Activated CD4-positive, alpha-beta T cell treated with anti-CD3 and anti-CD28 coated beads, Interleukin-2, amount 50 U/mL, for 4 hours (primary cell): ENCODE results near the gene PPBP.

Source experiments
- DNase-seq, 2 experiments: peaks; one replicate each; pipeline ENCODE4 v3.0.0-alpha.2; 2020

The PPBP gene

DNA sequence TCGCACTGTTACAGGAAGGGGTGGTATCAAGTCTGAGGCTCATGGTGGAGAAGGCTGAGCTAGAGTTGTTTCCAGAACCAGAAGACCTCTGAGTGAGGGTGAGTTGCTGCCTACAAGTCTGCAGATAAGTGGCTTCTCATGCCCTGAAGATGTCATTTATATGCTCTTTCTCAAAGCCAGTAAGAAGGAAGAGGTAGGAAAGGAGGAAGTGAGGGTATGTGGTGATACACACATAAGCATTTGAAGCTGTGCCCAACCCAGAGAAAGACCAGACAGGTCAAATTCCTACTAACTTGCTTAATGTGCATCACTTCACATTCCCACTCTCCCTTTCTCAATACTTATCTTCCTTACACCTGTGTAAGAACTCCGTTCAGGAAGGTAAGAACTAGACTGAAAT, at the start of gene PPBP:
Gene PPBP (minus strand): TSS at position 130 of the 400 bp plus-strand sequence. CDS start 87 bp downstream, at position 43.
- DNase-seq: no peak

DNA sequence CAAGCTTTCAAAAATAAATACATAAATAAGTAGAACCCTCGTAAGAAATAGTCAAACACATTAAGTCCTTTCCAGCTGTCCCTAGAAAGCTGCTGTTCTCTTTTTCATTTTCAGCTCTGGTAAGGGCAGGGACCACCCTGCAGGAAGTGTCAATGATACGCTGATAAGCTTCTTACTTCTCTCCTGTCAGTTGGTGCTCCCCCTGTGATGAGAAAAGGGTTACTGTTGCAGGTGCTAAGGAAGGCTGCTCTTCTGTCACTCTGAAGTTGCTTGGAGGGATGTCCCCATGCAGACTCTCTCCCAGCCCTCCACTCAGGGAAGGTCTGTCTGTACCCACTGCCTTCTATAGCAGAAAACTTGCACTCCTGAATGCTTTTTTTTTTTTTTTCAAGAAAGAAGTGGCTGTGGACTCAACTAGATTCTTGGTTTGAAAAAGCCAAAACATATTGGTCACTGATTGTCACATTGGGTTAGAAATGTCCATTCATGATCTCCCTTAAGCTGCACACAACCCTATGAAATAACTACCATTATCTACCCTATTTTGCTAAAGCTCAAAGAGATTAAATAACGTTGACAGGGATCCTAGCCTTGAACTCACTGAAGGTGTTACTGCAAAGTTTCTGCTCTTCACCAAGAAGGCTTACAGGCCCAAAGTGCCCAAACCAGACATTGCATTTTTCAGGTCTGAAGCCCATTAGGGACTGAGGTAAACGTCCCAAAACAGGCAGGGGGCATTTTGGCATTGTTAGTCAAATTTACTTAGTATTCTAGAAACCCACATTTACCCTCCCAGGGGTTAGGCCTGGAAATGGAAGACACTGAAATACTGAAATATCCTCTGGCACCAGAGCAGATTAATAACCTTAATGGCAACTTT, 49.3 kb upstream of the PPBP start:
- DNase-seq: no peak

DNA sequence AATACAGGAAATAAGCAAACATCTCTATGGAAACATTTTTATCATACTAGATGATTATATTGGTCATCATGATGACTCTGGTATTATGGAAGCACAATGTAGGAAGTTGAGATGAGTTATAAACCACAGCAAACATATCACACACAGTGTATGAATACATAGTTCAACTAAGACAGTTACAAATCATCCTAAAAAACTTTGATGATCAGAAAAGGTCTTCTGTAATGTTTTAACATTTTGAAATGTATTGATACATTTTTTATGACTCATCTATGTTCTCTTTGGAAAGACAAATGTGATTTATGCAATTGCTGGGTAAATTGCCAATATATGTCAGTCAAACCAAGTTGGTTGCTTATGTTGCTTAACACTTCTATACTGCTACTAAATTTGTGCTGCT, 45.7 kb upstream of the PPBP start:
- DNase-seq: no peak

- no peak for DNase-seq
Observed at GRCh38 chr4:74032064-74032463, 44.1 kb upstream of the PPBP start.

GRCh38 chr4:74031576-74031975, 43.6 kb upstream of the PPBP start:
- no peak for DNase-seq

DNA sequence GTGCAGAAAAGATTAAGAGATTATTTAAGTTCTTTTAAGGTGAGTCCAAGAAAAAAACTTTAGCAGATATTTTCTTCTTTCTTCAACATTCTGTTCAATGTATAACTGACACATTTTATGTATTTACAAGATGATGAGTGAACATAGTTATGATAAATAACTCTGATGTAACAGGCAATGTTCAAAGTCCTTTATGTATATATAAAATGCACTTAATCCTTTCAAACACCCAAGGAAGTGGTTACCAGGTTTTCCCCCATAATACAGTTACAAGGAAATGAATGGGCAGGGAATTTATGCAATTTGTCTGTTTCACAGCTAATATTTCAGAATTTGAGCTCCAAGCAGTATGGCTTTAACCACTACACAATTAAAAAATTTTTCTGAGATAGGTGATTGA, 42.3 kb upstream of the PPBP start:
- no peak for DNase-seq

DNA sequence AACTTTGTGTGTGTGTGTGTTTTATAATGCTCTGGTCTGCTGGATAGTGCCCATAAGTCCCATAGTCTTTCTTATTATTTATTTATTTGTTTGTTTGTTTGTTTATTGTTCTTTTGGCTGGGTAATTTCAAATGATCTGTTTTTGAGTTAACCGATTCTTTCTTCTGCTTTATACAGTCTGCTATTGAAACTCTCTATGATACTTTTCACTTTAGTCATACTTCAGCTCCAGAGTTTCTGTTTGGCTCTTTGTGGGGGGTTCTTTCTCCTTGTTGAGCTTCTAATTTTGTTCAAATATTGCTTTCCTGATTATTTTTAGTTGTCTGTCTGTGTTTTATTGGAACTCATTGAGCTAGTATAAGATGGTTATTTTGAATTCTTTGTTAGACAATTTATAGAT, 40.5 kb upstream of the PPBP start:
- no peak for DNase-seq

DNA sequence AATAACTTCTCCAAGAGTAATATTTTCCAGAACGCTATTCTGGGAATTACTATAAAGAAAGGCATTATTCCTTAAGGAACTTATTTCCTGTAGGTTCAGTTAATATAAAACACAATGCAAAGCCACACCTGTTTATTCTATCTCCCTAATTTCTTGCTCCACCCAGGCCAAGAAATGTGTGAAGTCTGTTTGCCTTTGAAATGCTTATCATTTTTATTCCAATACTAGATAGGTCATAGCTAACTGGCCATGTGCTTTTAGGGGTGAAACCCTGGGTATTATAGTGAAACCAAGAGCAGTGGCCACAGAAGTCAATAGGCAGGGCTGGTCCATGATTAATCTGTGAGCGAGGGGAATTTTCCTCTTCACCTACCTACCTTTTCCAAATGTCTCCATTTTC, 35.7 kb upstream of the PPBP start:
- DNase-seq: no peak

DNA sequence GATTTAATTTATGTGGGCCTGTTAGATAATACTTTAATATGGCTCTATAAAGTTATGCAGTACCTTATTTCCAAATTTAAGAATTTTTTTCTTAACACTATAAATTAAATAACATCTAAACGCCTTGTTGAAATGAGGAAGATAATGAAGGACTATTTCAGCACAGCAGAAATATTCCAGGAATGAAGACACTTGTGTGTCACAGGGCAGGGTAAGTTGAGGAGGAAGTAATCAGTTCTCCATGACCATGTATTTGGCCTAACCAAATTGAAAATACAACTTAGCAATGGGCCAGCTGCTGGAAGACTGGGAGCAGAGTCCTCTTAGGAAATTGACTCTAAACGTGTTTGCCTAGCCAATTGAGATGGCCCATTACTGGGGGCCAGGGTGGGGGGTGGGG, 33.6 kb upstream of the PPBP start:
- DNase-seq: no peak

DNA sequence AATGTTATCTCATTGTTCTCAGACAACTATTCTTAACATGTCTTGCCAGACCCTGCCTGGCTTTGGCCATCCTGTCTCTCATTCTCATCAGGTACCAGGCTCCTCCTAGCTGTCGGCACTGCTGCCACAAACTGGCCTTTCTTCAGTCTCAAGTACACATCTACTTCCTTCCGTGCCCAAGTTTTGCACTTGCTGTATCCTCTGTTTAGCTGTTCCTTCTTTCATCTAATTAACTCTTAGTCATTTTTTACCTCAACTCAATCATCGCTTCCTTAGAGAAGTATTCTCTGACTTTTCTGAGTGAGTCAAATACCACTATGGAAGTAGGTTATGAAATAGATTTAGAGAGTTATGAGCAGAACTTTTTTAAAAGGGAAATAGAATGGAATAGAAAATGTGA, 30.8 kb upstream of the PPBP start:
- no peak for DNase-seq

- DNase-seq: no peak
Observed at GRCh38 chr4:74018116-74018515, 30.1 kb upstream of the PPBP start.

GRCh38 chr4:74016068-74016467, 28.1 kb upstream of the PPBP start:
- DNase-seq: no peak

DNA sequence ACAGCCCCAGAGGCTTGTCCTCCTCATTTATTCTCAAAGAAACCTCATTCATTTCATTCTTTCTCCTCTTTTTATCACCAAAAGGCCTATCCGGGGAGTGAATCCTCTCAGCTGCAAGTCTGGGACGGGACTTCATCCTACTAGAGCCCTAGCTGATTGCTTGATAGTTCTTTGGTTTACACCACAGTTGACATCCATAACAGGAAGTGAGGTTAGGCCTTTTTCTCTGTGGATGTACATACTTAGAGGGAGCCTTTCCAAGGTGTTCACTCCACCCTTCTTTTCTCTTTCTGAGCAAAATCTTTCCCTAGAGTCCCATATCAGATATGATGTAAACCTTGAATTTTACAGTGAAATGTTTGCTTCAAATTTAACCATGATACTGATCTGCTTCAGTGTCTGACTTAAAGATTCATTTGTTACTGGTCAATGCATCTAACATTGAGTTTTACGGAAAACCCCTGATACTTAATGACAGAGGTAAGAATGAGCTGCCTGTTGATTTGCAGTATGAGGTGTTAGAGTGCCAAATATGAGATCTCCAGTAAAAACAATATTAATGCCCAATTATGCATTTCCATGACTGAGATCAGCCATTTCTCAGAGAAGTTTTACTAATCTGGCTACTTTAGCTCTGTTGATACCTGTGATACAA, 27.3 kb upstream of the PPBP start:
- no peak for DNase-seq

DNA sequence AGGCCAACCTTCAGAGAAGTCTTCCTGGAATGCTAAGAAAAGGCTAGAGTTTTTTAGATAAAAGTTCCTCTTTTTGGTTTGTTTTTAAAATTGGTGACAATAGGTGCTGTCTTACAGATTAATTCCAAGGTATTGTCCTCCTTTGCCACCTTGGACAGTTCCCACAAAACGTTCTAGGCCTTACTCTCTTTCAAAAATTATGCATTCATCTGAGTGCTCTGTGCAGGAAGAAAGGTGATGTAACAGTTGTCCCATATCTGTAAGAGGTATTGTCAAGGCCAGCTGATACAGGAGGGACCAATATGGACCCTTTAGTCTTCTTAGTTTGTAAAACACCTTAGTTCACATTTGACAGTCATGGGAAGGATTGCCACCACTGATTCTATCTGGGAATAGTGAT, 26.3 kb upstream of the PPBP start:
- DNase-seq: no peak

GRCh38 chr4:74013264-74013663, 25.3 kb upstream of the PPBP start:
- DNase-seq: no peak

DNA sequence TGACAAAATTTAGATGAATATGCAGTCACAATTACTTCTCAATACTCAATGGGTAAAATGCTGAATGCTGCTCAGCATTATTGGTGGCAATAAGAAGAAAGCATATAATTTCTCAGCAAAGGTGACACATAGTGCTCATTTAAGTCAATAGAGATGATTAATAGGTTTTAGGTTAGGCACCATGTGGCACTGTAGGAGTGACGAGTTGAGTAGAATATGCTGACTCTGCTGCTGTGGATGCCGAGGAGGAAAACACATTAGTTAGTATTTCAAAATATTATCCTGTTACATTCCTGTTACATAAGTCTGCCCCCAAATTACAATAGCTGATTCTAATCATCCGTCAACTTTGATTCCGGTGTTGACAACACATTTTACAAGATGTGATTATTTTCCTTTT, 24.1 kb upstream of the PPBP start:
- DNase-seq: no peak

GRCh38 chr4:74009307-74009706, 21.3 kb upstream of the PPBP start:
- DNase-seq: no peak

GRCh38 chr4:74006009-74006476, 18.1 kb upstream of the PPBP start:
- DNase-seq: no peak

- no peak for DNase-seq
Observed at GRCh38 chr4:74005528-74005927, 17.5 kb upstream of the PPBP start.

DNA sequence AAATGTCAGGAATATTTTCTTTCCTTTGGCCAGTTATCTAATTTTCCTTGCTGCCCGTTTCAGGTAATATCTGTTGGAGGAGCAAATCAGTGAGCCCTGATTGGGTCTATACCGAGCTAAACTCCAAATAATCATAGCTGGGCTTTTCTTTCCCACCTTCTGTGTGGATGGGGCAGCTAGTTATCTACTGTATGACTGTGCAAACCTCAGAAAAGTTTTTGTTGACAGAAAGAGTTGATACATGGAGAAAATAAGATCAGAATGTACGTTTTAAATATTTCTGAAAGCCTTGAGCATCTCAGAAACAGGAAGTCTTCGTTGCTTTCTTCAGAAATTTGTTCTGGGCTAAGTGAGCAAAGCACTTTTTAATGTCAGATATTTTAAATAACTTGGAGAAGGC, 16.7 kb upstream of the PPBP start:
- DNase-seq: no peak

DNA sequence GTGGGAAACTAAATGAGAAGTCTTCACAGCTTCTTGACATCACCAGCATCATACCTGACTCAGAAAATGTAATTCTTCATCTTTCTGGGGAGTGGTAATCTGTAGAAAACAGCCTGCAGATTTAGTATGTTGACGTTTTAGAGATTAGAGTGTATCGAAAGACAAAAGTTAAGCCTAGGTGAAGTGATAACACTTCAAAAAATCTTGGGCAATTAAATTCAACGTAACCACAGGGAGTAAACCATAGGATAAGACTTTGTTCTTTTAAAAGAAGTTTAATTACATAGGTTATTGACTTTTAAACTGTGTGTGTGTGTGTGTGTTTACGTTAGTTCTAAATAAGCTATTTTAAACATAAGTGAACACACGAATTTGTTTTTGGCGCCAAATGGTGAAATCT, 12.3 kb upstream of the PPBP start:
- no peak for DNase-seq

DNA sequence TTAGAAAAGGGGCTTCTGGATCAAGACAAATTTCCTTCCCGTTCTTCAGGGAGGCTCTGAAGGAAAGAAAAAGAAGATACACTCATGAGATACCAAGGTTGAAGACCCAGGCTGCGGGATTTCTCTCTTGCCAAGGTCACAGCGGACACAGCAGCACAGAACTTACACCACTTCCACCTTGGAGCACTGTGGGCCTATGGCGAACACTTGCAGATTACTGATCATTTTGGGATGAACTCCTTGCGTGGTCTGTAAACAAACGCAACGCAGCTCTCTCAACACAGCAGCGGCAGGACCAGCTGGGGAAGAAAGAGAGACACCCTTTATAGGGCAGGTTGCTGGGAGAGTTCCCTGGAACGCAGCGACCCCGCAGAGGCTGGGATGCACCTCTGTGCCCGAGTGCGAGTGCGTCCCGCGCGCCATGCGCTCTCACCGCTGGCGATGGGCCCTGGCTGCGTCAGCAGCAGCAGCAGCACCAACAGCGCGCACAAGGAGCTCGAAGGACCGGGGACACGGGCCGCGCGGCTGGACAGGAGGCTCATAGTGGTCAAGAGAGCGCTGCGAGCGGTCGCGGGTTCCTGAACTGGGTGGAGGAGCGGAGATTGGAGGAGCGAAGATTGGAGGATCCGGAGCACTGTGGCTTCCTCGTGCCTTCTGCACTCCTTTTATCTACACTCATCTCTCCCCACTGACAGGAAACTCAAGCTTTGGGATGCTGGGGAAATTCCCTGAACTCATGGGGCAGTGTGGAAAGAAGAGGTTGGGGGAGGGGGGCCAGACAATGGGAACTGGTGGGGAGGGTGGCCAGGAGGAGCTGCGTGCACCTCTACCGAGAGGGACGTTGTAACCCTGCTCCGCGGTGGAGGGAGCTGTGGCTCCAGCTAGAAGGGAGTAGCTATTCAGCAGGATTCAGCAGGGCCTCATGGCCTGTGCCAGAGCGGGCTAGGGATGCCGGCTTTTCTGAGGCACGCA, 10.3 kb upstream of the PPBP start, which contains the start of gene CXCL5:
Gene CXCL5 (minus strand): TSS at position 638 of the 972 bp plus-strand sequence. CDS start 96 bp downstream, at position 542.
- no peak for DNase-seq

DNA sequence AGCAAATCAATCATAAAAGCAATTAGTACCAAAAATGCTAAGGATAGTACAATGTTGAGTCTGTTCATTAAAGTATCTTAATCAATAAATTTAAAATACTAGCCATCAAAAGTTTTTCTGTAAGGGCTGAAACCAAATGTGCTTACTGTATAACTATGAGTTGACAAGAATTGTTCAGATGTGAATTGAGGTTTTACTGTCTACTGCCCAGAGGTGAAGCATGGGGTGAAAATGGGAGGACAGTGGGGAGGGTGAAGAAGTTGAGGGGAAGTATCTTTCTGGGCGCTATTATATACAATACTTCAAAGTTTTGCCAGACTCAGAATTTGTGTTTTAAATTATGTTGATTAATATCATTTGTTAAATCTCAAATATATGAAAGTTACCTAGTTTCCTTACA, 4.1 kb upstream of the PPBP start:
- no peak for DNase-seq
